Kidney (tissue), 14 donors: ENCODE results near the gene GAL3ST3. TPM values are rescaled to one million over a fixed set of nuclear protein-coding genes. Genes with fewer than 3 reads are reported as not detected.

Experiments
- DNase-seq, 5 donors: peaks; one replicate each; pipeline ENCODE4 v3.0.0-alpha.2; 2013 to 2020
- FAIRE-seq: peaks from 2 replicates; lab custom pipeline; 2012; peaks lifted over from hg19 to GRCh38; lab: Jason Lieb, UNC
- H3K27ac ChIP-seq, 2 donors: one replicate each; pipeline ENCODE4 v1.7.0; 2013; ENCODE audit warnings: low read depth in 2 of 2, low read length in 2 of 2, inconsistent platforms in 1 of 2
- H3K27me3 ChIP-seq: one replicate; pipeline ENCODE4 v1.7.1; 2013; ENCODE audit warnings: low read length, inconsistent platforms; ENCODE audit not compliant: control insufficient read depth, insufficient read depth
- H3K36me3 ChIP-seq, 3 donors: one replicate each; pipeline versions ENCODE4 v1.7.0 to v1.7.1; 2013; ENCODE audit warnings: low read length in 3 of 3, control low read depth in 1 of 3, inconsistent platforms in 1 of 3; ENCODE audit not compliant: insufficient read depth in 3 of 3, control insufficient read depth in 2 of 3
- H3K4me1 ChIP-seq, 3 donors: one replicate each; pipeline versions ENCODE4 v1.7.0 to v1.7.1; 2013; ENCODE audit warnings: low read length in 3 of 3, inconsistent platforms in 1 of 3, low read depth in 1 of 3; ENCODE audit not compliant: control insufficient read depth in 2 of 3, insufficient read depth in 2 of 3
- H3K4me3 ChIP-seq, 3 donors: one replicate each; pipeline versions ENCODE4 v1.7.0 to v1.8.1; 2013; ENCODE audit warnings: low read length in 3 of 3, control low read depth in 1 of 3, inconsistent platforms in 1 of 3
- H3K9ac ChIP-seq, 3 donors: one replicate each; pipeline versions ENCODE4 v1.7.0 to v1.7.1; 2013; ENCODE audit warnings: low read length in 3 of 3, control low read depth in 1 of 3, inconsistent platforms in 1 of 3
- H3K9me3 ChIP-seq, 3 donors: one replicate each; pipeline versions ENCODE4 v1.7.0 to v1.7.1; 2013; ENCODE audit warnings: low read length in 3 of 3, control low read depth in 1 of 3, inconsistent platforms in 1 of 3; ENCODE audit not compliant: control insufficient read depth in 2 of 3, insufficient read depth in 1 of 3
- CTCF ChIP-seq: IDR thresholded peaks from 3 replicates; pipeline ENCODE4 v1.5.1; 2012; ENCODE audit warnings: mild to moderate bottlenecking, moderate library complexity, borderline replicate concordance; ENCODE audit not compliant: insufficient read depth; ENCODE audit errors: extremely low read depth
- intact Hi-C: fragments of 100-400 bp; cut with DNase I; formaldehyde crosslinking; loops from one replicate; pipeline ENCODE4 v1.11.1; 2022
- polyA plus RNA-seq: library from polyadenylated mRNA; stranded (reverse); fragments of 350-450 nt; fragmentation: Illumina TruSeq; extraction: RNeasy Lipid Tissue Mini Kit (QIAGEN cat#74804); gene quantifications from one replicate; pipeline ENCODE4 v1.2.3, GENCODE V29; 2014; ENCODE audit warnings: low read depth, low replicate concordance; ENCODE audit not compliant: insufficient read depth
- total RNA-seq: library from RNA; stranded (reverse); fragmentation: NEBNext Ultra II Directional; extraction: Animal tissue kit (Norgen Biotek cat#: 25700); gene quantifications from one replicate; pipeline ENCODE4 v1.2.1, GENCODE V29; 2021
- donor health status: control.
- donor health status: control.
- donor health status: control.
- donor health status: control.
- donor health status: control.
- donor health status: DM: yes; HTN: yes; CAD: no.
- donor health status: Normal renal cell carcinoma (clear cell type).

The GAL3ST3 gene
- total and polyA plus RNA-seq, 2 donors from 2014 or later: 2.5 to 7.6 TPM

- Histone ChIP-seq H3K9ac (no peak overlapping the region), H3K4me1 (peaks cover 0 to under 1% (median 0%) of the 10 kb centered on the region in 3 donors), H3K36me3 (peaks cover 0 to 7% (median 3%) of the 10 kb centered on the region in 3 donors), H3K9me3 (no peaks in the 10 kb centered on the region), H3K27me3 (peaks cover 9% of the 10 kb centered on the region), H3K27ac (no peak overlapping the region), H3K4me3 (no peak overlapping the region)
- intact Hi-C loops: no loop called here
- peak in 3 of 5 donors; percentile 28 to 62 (median 47) for DNase-seq
- FAIRE-seq: no peak
- TF ChIP-seq CTCF: no peak
These were observed 40.4 kb downstream of the GAL3ST3 start for GRCh38 chr11:66008468-66009101.

- no peak for DNase-seq
- no peak for FAIRE-seq
- no peak for TF ChIP-seq CTCF
- H3K27me3 ChIP-seq: peaks cover 9% of the 10 kb centered on the region
- intact Hi-C loops: no loop called here
- H3K27ac ChIP-seq: no peak overlapping the region
- H3K4me1 ChIP-seq: peaks cover 0 to 5% (median 0%) of the 10 kb centered on the region in 3 donors
- peaks cover 0 to 7% (median 3%) of the 10 kb centered on the region in 3 donors for H3K36me3 ChIP-seq
- no peak overlapping the region for H3K4me3 ChIP-seq
- H3K9me3 ChIP-seq: no peaks in the 10 kb centered on the region
- H3K9ac ChIP-seq: no peak overlapping the region
These were observed 40.9 kb downstream of the GAL3ST3 start for GRCh38 chr11:66008095-66008467.

GRCh38 chr11:66007201-66007634, 41.7 kb downstream of the GAL3ST3 start:
- no peak overlapping the region for H3K9ac ChIP-seq
- H3K27ac ChIP-seq: no peak overlapping the region
- no peak for TF ChIP-seq CTCF
- intact Hi-C loops: no loop called here
- H3K27me3 ChIP-seq: peaks cover 7% of the 10 kb centered on the region
- no peaks in the 10 kb centered on the region for H3K9me3 ChIP-seq
- no peak for FAIRE-seq
- peaks cover 0 to 6% (median 0%) of the 10 kb centered on the region in 3 donors for H3K4me1 ChIP-seq
- no peak for DNase-seq
- no peak overlapping the region for H3K4me3 ChIP-seq
- H3K36me3 ChIP-seq: peaks cover 0 to 7% (median 3%) of the 10 kb centered on the region in 3 donors
